HFF-Myc (cell line): Measurements from ENCODE around the gene SULT4A1.

Experiments
- DNase-seq: peaks from one replicate; pipeline ENCODE4 v3.0.0-alpha.2; 2011; ENCODE audit warnings: low read depth; ENCODE audit errors: extremely low read depth
- H3K4me3 ChIP-seq: replicated peaks from 2 replicates; pipeline ENCODE4 v1.5.1; 2011; ENCODE audit warnings: low read depth, mild to moderate bottlenecking, control low read depth, low read length
- TF ChIP-seq, protein P1 (sequence below): IDR thresholded peaks from 2 replicates; pipeline ENCODE4 v1.5.1; 2012; ENCODE audit warnings: mild to moderate bottlenecking, low read depth, low read length, control low read depth; ENCODE audit errors: missing control alignments

The SULT4A1 gene

DNA sequence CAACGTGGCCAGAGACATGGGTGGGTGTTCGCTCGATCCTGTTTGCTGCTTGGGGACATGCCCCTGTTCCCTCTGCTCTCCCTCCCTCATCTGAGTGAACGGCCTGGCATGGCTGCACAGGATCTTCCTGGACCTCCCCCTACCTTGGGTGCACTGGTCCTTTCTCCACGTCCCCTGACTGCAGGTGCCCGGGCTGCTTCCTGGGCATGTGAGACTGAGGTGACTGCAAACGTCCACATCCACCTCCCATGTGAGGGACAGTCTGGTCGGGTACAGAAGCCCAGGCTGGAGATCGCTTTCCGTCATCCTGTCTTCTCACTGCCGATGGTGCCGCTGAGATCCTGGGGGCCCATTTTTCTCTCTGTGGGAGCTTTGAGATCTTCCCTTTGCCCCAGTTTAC, 11.8 kb downstream of the SULT4A1 start:
- TF ChIP-seq, protein P1, sequence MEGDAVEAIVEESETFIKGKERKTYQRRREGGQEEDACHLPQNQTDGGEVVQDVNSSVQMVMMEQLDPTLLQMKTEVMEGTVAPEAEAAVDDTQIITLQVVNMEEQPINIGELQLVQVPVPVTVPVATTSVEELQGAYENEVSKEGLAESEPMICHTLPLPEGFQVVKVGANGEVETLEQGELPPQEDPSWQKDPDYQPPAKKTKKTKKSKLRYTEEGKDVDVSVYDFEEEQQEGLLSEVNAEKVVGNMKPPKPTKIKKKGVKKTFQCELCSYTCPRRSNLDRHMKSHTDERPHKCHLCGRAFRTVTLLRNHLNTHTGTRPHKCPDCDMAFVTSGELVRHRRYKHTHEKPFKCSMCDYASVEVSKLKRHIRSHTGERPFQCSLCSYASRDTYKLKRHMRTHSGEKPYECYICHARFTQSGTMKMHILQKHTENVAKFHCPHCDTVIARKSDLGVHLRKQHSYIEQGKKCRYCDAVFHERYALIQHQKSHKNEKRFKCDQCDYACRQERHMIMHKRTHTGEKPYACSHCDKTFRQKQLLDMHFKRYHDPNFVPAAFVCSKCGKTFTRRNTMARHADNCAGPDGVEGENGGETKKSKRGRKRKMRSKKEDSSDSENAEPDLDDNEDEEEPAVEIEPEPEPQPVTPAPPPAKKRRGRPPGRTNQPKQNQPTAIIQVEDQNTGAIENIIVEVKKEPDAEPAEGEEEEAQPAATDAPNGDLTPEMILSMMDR: no peak
- DNase-seq: no peak
- H3K4me3 ChIP-seq: no peak overlapping the region

DNA sequence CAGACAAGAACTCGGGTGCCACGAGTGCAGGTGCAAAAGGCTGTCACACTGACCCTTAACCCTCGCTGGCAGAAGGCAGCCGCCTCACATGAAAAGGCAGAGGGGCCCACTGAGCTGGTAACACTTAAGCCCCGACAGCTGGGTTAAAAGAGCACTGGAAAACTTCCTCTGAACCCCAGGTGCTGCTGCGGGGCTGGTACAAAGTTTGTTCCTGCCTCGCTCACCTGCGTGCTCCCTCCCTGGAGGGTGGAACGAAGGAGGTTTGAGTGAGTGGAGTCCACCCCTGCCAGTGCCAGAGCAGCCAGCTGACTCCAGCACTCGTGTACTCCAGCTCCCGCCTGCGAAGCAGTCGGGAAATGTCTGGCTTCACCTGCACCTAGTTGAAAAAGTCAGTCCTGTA, 12.6 kb downstream of the SULT4A1 start:
- no peak for DNase-seq
- TF ChIP-seq, protein P1: no peak
- no peak overlapping the region for H3K4me3 ChIP-seq

DNA sequence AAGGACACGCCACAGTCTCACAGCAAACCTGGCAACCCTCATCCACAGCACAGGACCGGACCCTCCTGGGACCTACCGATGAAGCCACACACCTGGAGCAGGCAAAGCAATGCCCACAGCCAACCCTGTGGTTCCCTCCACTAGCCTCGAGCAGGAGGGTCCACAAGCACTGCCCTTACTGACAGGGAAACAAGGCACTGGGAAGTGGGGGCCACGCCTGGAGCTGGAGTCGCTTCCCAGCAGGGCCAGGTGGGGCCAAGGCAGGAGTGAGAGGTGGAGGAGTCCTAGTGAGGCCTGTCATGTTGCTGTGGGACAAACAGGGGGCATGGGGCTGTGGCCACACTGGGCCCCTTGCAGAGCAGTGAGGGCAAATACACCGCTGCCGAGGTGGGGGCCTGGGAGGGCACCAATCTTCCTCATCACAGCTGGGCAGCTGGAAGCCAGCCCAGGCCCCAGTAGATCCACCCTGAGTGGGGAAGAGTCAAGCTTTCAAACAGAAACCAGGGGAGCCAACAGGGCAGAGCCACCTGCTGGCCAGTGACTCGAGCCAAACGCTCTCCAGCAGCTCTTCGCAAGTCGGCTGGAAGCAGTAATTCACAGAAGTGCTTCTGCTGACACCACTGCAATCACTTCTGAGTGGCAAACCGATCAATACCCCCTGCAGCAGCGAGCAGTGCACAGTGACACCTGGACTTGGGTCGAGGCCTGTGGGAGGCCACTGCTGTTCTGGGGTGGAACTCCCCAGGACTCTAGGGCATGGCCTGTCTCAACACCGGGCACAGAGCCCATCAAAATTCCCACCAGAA, 13.7 kb downstream of the SULT4A1 start:
- TF ChIP-seq, protein P1: peak; percentile 43
- no peak overlapping the region for H3K4me3 ChIP-seq
- no peak for DNase-seq

DNA sequence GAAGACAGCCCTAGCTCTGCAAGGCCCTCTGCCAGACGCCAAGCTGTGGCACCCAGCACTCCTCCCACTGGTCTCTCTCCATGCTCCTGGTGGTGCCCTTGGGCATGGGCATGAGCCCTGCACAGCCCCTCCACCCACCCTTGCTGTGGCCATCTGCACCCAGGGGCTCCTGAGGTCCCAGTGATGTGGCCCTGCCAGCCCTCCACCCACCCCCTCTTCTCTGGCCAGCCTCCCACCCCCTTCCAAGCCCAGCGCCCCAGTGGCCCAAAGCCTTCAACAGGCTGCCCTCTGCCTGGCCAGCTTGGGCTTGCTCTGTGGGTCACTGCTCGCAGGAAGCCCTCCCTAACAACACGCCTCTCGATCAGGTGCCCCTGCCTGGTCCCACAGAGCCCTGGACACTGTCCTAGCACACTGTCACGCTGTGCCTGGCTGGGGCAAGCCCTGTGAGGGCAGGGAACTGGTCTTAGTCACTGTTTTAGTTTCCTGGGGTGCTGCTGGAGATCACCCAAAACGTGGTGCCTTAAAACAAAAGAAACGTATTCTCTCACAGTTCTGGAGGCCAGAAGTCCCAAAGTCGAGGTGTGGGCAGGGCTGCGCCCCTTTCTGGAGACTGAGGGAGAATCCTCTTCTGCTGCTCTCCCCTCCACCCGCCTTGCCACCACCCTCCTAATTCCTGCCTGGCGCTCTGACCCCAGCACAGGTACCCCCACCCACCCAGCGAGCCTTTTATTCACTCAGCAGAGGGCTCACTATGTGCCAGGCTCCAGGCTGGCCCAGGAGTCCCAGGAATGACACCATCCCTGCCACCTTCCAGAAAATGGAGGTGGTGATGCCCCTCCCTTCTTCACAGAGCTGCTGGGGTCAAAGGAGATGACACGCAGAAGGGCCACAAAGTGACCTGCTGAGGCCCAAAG, 14.7 kb downstream of the SULT4A1 start:
- no peak for DNase-seq
- no peak overlapping the region for H3K4me3 ChIP-seq
- TF ChIP-seq, protein P1: no peak

DNA sequence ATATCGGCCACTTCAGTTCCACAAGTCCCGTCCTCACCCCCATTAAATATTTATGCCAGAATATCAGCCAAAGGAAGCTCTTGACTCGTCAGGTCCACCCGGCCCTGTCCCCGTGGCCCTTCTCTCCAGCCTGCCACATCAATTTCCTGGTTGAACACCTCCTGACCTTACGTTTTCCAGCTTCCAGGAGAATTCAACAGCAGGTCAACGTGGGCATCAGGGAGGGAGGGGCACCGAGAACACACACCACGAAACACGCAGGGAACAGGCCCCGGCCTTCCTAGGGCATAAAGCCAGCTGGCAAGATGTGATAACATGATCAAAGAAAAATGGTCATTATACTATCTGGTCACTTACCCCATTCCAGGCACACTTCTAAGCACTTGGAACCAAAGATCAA, 15.3 kb downstream of the SULT4A1 start:
- TF ChIP-seq, protein P1: no peak
- no peak for DNase-seq
- no peak overlapping the region for H3K4me3 ChIP-seq

DNA sequence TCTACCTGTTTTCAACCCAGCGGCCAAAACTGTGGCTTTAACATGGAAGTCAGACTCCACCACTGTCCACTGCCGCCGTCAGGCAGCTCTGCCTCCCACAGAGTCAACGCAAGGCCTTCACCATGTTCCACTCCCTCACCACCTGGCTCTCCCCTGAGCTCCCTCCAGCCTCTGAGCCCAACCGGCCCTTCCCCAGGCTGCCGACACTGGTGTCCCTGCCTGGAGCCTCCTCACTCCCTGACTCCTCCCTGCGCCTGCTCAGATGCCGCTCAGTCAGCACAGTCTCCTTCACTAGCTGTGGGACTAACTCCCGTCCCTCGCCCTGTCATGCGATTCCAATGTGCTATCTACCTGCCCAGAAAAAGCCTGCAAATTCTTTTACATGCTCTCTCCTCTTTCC, 16.3 kb downstream of the SULT4A1 start:
- TF ChIP-seq, protein P1: no peak
- DNase-seq: no peak
- H3K4me3 ChIP-seq: no peak overlapping the region
